CD4-positive, alpha-beta T cell treated with Interleukin-12 subunit alpha and Interleukin-12 subunit beta, for 1 hour (primary cell): ENCODE measurements around the gene AP3B1.

Experiments
- DNase-seq: peaks from one replicate; pipeline ENCODE4 v3.0.0-alpha.2; 2020

AP3B1 gene

GRCh38 chr5:77957931-77958521, 336.5 kb downstream of the AP3B1 start:
- no peak for DNase-seq

- DNase-seq, result no peak
Measured at GRCh38 chr5:77957516-77957915, 337.0 kb downstream of the AP3B1 start.

- DNase-seq, result no peak
Measured at GRCh38 chr5:77957081-77957480, 337.4 kb downstream of the AP3B1 start.

GRCh38 chr5:77955577-77955976, 338.9 kb downstream of the AP3B1 start:
- DNase-seq, result no peak

GRCh38 chr5:77953374-77953773, 341.1 kb downstream of the AP3B1 start:
- no peak for DNase-seq

GRCh38 chr5:77952636-77953212, 341.8 kb downstream of the AP3B1 start:
- no peak for DNase-seq
